Neutrophil (primary cell): ENCODE measurements around the gene INPP5F.
"Not testable (repeated sequence)": the region's sequence is repeated elsewhere in the genome, so short reads cannot be mapped to it uniquely, and the experiment has no call there.

Experiments
- H3K27ac ChIP-seq: fragments of 200-600 bp; sonication (generic); 2 replicates; pipeline ENCODE4 v1.5.1; 2016; ENCODE audit warnings: mild to moderate bottlenecking, moderate library complexity
- H3K27me3 ChIP-seq: fragments of 200-600 bp; sonication (generic); 2 replicates; pipeline ENCODE4 v1.6.0; 2016; ENCODE audit warnings: mild to moderate bottlenecking
- H3K36me3 ChIP-seq: fragments of 200-600 bp; sonication (generic); 2 replicates; pipeline ENCODE4 v1.5.1; 2017
- H3K4me1 ChIP-seq, 2 experiments: fragments of 200-600 bp in 1 of 2; sonication (generic) in 1 of 2; 1 replicate in 1 of 2; 2 replicates in 1 of 2; pipeline versions ENCODE4 v1.5.1 to v1.6.1; 2013 to 2016; ENCODE audit warnings: low read depth in 1 of 2, low read length in 1 of 2, mild to moderate bottlenecking in 1 of 2, moderate library complexity in 1 of 2; ENCODE audit not compliant: control insufficient read depth in 1 of 2, insufficient read depth in 1 of 2
- H3K4me3 ChIP-seq, 2 experiments: fragments of 200-600 bp in 1 of 2; sonication (generic) in 1 of 2; 1 replicate in 1 of 2; 2 replicates in 1 of 2; pipeline ENCODE4 v1.5.1; 2013 to 2016; ENCODE audit warnings: low read depth in 1 of 2, low read length in 1 of 2, mild to moderate bottlenecking in 1 of 2, moderate library complexity in 1 of 2
- H3K9me3 ChIP-seq: fragments of 200-600 bp; sonication (generic); 2 replicates; pipeline ENCODE4 v1.5.1; 2016
- TF ChIP-seq, protein P1 (sequence below): fragments of 200-600 bp; sonication (generic); IDR thresholded peaks from 2 replicates; pipeline ENCODE4 v1.5.1; 2016; ENCODE audit warnings: antibody characterized with exemption

The INPP5F gene

DNA sequence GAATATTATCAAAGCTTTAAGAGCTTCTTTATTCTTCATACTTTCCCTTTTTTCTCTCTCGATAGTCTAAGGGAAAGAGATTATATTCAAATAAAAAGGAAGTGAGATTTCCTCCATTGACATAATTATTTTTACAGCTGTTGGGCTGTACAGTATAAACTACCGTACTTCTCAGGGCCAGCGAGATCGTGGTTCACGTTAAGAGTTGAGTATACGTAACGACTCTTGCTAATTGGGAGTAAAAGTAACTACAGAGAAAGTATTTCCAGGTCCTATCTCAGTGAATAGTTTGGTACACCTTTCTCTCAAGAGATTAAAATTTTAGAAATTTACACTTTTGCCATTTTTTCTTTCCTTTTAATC is 57.8 kb downstream of the INPP5F start:
- Histone ChIP-seq H3K36me3 (no peaks in the 10 kb centered on the region), H3K9me3 (no peaks in the 10 kb centered on the region), H3K27me3 (no peaks in the 10 kb centered on the region), H3K27ac (no peak overlapping the region), H3K4me1 (no peaks in the 10 kb centered on the region), H3K4me3 (no peak overlapping the region)
- TF ChIP-seq, protein P1, sequence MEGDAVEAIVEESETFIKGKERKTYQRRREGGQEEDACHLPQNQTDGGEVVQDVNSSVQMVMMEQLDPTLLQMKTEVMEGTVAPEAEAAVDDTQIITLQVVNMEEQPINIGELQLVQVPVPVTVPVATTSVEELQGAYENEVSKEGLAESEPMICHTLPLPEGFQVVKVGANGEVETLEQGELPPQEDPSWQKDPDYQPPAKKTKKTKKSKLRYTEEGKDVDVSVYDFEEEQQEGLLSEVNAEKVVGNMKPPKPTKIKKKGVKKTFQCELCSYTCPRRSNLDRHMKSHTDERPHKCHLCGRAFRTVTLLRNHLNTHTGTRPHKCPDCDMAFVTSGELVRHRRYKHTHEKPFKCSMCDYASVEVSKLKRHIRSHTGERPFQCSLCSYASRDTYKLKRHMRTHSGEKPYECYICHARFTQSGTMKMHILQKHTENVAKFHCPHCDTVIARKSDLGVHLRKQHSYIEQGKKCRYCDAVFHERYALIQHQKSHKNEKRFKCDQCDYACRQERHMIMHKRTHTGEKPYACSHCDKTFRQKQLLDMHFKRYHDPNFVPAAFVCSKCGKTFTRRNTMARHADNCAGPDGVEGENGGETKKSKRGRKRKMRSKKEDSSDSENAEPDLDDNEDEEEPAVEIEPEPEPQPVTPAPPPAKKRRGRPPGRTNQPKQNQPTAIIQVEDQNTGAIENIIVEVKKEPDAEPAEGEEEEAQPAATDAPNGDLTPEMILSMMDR: no peak

DNA sequence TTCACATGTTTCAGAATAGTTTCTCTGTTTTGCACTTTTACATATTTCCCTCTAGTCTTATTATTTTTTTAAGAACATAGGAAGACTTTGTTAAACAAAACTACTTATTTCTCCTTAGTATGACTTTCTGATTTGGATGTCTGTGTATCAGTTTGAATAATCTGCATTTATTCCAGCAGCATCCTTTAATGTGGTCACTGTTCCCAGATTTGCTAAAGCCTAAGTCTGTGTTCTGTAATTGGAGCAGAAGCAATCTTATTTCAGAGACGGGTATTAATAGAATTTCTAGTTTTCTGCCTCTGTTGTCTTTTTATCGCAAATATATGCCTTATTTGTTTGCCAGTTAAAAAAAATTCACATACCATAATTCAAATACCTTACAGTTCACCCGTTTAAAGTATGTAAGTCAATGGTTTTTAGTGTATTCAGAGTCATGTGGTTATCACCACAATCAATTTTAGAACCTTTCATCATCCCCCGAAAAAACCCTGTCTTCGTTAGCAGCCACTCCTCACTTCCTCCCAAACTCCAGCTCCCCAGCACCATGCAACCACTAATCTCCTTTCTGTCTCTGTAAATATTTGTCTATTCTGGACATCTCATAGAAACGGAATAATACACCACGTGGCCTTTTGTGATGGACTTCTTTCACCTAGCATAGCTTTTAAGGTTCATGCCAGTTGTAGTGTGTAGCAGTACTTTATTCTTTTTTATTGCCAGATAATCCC is 58.7 kb downstream of the INPP5F start:
- TF ChIP-seq, protein P1: no peak
- Histone ChIP-seq H3K36me3 (no peaks in the 10 kb centered on the region), H3K27me3 (no peaks in the 10 kb centered on the region), H3K4me1 (no peaks in the 10 kb centered on the region), H3K4me3 (no peak overlapping the region), H3K9me3 (no peaks in the 10 kb centered on the region), H3K27ac (no peak overlapping the region)

DNA sequence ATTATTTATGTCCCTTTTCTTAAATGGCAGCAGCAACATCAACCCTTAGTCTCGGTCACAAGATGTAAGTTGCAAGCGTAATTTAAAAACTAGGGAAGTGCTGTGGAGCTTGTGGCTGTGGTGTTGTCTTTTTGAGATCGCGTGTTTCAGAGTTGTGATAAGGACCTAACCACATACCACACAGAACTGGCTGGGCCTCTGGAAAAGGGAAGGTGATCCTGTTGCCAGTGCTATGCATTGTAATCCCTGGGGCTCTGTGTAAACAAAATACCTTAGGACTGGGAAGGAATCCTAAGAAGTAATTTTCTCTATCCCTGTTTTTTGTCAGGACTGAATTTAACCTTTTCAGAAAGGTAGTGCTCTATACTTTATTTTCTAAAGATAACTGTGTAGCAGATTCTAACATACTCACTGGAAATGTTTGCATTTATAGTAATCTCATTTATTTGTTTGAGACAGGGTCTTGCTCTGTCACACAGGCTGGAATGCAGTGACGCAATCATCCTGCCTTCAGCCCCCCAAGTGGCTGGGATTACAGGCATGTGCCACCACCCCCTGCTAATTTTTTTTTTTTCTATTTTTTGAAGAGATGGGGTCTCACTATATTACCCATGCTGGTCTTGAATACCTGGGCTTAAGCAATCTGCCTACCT is 60.4 kb downstream of the INPP5F start:
- H3K4me1 ChIP-seq: no peaks in the 10 kb centered on the region
- H3K27ac ChIP-seq: no peak overlapping the region
- no peaks in the 10 kb centered on the region for H3K9me3 ChIP-seq
- TF ChIP-seq, protein P1: no peak
- no peaks in the 10 kb centered on the region for H3K36me3 ChIP-seq
- H3K4me3 ChIP-seq: no peak overlapping the region
- H3K27me3 ChIP-seq: no peaks in the 10 kb centered on the region

DNA sequence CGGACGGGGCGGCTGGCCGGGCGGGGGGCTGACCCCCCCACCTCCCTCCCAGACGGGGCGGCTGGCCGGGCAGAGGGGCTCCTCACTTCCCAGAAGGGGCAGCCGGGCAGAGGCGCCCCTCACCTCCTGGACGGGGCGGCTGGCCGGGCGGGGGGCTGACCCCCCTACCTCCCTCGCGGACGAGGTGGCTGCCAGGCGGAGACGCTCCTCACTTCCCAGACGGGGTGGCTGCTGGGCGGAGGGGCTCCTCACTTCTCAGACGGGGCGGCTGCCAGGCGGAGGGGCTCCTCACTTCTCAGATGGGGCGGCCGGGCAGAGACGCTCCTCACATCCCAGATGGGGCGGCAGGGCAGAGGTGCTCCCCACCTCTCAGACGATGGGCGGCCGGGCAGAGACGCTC is 69.3 kb downstream of the INPP5F start:
- not testable (repeated sequence) for H3K4me1 ChIP-seq, H3K27ac ChIP-seq, H3K27me3 ChIP-seq, H3K4me3 ChIP-seq, H3K36me3 ChIP-seq, H3K9me3 ChIP-seq

DNA sequence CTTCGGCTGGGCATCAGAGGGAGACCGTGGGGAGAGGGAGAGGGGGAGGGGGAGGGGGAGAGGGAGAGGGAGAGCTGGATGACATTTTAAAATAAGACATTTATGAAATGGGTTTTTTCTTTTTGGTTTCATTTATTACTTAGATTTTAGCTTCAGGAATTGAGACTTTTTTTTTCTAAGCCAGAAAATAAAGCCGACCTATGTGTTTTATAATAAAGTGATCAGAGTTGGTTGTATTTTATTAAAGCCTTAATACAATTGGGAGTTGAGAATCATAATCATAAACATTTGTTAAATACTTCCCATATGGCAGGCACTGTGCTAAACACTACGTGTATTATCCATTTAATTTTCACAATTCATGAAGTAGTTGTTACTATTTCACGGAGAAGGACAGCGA is 70.2 kb downstream of the INPP5F start:
- H3K27ac ChIP-seq: no peak overlapping the region
- H3K36me3 ChIP-seq: no peaks in the 10 kb centered on the region
- TF ChIP-seq, protein P1: no peak

DNA sequence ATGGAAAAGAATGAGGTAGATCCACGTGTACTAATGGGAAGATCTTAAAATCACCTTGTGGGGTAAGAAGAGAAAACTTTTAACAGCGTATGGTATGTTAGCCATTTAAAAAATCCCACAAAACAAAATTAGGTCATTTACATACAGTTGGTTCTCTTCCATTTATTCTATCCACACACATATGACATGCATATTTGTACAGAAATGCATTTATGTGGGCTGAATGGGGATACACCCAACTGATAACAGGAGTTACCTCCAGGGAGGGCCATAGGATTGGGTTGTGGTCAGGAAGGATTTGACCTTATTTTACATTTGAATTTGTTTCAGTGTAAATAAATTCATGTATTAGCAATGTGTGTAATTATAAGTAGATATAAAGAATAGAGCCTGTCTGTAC is 75.3 kb downstream of the INPP5F start:
- H3K4me1 ChIP-seq: no peaks in the 10 kb centered on the region
- H3K4me3 ChIP-seq: no peak overlapping the region
- TF ChIP-seq, protein P1: no peak
- H3K36me3 ChIP-seq: no peaks in the 10 kb centered on the region
- H3K27me3 ChIP-seq: no peaks in the 10 kb centered on the region
- H3K27ac ChIP-seq: no peak overlapping the region
- no peaks in the 10 kb centered on the region for H3K9me3 ChIP-seq

More for the DNA sequence above, 70.2 kb downstream of the INPP5F start:
- Histone ChIP-seq H3K4me1 (no peaks in the 10 kb centered on the region), H3K27me3 (no peaks in the 10 kb centered on the region), H3K9me3 (no peaks in the 10 kb centered on the region), H3K4me3 (no peak overlapping the region)
